Activated naive CD4-positive, alpha-beta T cell (primary cell): ENCODE data around the gene STK32A.

Source experiments
- DNase-seq, 4 experiments: peaks; one replicate each; lab custom pipeline; 2025; lab: John Stamatoyannopoulos, UW

STK32A gene

DNA sequence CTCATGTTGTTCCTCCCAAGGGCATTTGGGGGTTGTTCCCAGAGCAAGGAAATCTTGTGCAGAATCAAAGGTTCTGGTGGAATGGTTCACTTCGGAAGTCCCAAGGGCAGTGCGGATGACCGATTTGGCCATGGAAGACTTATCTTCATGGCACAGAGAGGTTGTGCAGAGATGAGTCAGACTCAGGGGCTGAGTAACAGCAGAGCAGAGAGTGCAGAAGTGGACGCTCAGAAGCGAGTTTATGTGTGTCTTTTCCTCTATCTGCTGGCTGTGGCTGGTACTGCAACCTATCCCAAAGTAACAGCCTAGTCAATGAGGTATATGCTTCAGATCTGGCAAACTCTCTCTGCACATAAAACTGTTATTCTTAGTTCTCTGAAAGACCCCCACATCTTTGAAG, 157.0 kb downstream of the STK32A start:
- DNase-seq, result no peak

DNA sequence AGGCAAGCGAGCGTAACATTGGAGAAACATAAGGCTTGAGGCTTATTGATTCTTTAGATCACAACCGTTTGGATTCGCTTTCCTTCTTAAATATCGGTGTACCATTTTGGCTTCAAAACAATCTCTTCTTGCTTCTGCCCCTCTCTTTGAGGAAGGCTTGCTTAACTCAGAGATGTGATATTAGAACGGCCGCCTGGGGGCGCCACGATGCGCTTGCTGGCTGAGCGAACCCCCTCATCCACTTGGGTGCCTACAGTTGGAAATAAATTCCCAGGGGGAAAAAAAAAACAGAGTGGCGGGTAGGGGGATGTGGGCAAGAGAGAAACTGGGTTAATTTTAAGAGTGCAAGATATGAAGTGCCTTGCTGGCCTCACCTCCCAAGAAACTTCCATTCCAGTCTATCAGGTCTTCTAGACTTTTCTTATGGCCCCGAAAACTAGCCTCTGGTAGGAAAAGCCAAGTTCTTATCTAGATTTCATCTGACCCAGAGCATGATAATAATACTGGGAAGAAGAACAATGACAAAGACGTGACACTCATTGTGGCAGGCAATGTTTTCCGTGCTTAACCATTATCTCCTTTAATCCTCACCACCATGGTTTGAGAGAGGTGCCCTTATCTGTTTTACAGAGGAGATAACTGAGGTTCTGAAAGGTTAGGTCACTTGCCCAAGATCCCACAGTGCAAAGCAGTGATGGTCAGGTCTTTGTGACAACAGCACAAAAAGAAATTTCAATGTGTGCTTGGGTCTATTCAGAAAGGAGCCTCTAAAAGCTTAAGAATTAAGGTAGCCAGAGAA, 159.2 kb downstream of the STK32A start:
- no peak for DNase-seq

DNA sequence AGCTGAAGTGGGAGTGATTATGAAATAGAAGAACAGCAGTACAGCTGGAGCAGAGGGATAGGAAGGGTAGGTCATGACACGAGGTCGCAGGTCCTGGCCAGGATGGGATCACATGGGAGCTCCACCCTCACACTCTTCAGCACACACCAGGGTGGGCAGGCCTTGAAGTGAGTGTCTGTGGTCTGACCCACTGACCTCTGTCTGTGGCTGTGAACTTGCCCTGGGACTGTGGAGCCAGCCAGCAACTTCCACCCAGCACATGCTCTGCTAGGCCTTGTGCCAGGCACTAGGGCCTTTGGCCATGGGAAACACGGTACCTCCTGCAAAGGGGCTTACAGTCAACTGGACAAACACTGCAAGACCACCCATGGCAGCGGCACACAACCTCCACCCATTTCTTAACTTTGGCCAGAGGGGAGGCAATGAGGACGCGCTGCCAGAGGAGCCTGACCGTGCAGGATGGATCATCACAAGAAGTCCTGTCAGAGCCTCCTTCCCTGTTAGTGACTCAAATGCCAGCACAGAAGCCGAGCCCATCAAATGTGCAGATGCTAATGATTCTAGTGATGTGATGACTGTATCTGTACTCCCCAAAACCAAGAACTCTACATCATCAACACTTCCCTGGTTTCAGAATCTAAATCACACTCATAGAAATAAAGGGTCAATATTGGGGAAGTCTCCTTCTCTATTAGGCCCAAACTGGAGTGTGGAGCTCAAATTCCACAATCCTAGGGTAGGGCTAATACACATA, 161.4 kb downstream of the STK32A start:
- DNase-seq, result no peak

DNA sequence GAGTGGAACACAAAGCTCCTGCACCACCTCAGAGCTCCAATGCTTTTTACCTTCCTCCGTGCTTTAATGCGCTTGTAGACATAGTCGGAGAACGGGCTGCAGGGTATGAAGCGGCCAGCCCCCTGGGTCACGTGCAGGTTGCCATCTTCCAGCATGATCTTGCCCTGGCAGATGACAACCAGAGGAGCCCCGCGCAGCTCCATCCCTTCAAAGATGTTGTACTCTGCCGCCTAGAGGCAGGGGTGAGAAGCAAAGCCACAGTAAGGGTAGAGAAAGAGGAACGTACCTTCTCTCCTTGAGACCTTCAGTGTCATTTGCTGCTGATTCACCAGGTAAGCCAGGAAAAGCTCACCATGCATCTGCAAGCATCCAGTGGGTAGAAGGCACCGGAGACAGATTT, 162.8 kb downstream of the STK32A start:
- no peak for DNase-seq

DNA sequence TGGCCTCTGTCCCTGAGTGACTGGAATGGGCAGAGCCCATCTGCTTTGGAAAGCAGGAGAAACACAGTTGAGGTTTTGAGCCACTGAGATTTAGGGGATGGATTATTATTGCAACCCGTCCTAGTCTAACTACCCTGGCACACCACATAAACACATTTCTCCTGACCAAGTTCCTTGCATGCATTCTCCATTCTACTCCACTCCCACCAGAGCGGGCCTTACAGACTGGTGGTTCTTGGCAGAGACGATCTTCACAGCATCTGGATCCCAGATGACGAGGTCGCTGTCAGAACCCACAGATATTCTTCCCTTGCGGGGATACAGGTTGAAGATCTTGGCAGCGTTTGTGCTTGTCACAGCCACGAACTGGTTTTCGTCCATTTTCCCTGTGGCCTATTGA, 164.0 kb downstream of the STK32A start:
- DNase-seq, result no peak

DNA sequence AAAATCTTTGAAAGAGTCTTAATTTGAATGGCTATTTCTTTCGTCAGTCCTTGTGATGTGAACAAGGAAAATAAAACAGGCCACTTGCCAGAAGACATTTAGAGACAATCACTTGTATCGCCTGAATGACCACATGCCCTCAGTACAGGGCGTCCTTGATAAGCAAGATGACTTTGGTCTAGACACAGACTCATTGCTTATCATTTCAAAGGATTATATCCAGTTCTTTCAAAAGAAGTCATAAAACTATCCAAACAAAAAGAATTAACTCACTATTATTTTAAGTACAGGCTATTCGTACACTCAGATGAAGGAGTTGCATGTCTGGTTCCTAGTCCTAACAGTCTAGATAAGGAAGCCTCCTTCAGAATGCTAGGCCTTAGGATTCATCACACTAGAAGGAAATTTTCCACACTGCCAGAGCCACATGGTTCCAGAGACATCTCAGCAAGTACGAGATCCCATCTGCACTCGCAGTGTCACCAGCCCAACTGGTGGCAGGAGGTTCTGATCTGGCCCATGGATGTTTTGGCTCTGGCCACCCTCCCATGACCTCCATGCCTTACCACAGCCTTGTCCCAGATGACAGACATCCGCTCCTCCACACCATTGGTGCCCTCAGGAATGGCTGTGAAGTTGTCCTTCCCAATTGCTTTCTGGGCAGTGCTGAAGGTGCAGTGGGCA, 165.4 kb downstream of the STK32A start:
- DNase-seq, result no peak

DNA sequence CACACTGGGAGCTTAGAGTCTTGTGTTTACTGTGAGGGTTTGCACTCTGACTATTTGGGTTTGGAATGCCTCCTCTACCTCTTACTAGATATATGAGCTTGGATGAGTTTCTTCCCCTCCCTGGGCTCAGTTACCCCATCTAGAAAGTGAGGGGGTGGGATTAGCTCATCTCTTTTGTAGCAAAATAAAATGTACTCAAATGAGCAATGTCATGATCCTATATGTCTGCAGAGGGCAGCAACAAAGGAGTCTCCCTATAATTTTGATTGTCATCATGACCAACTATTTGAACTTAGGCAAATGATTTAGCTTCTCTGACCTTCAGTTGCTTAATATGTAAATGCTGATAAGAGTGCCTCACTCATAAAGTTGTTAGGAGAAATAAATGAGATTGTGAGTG, 166.1 kb downstream of the STK32A start:
- DNase-seq, result no peak

DNA sequence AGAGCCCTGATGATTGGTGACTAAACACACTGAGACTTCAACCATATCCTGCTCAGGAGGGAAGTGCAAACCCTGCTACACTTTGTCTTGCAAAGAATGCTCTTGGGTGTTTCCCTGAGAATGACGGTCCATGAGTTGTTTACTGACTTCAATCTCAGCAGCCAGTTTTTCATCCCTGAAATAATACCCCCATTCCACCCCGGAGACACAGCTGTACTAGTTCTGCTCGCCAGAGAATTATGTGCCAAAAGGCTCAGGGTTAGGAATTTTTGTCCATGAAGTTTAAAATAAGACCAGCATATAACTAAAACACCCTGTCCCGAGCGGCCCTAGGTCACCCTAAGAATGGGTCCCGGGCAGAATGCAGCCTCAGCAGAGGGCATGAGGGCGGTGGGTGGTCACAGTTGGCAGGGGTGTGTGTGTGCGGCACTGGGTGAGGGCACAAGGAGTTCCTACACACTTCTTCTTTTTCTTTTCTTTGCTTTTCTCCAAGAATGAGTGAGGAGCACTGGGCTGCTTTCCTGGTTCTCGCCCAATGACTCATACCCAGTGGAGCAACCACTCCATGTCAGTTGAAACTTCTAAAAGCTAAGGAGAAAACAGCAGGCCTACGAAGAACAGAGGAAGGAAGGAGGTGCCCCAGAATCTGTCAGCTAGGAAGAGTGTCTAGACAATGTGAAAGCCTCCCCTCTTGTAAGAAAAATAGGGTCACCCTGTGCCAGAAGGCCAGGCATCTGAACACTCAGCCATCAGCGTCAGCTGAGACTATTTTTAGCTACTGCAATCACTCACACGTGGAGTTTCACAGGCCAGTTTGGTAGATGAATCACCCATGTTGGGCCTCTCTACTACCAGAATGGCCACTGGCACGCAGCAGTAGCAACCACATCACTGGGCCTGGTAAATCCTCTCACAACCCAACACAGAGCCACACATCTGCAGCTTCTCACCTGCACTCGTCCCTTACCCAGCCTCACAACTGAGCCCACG, 169.1 kb downstream of the STK32A start:
- DNase-seq, result no peak

DNA sequence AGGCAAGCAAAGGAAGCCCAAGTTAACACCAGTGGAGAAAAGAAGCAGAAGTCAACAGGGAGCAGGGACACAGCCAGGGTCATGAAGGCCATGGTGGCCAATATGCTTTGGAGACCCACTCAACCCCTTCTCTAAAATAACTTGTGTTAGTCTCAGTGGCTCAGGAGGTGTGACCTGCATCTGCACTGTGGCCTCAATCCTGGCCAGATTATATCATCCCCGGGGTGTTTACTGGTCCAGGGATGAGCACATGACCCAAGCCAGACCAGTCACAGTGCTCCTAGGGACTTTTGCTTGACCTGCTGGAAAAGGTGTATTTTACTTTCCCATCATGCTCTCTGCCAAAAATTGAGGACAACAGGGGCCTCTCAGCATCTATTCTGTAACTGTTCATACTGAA, 169.9 kb downstream of the STK32A start:
- no peak for DNase-seq

DNA sequence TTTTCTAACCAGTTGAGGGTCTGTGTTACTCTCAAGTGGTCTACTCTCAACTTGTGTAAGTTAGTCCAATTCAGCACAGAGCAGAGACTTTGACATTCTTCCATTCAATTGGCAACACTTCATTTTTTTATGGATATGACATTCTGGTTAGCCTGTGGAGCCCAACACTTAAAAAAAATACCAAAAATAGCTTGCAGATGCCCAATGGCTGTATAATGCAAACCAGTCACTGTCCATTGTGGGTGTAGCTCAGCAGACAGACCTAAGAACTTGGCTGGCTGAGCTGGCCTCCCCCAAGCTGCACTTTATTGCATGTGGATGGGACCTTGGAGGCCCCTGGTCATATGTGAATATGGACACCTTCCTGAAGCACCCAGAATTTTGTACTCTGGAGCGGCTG, 171.8 kb downstream of the STK32A start:
- no peak for DNase-seq

DNA sequence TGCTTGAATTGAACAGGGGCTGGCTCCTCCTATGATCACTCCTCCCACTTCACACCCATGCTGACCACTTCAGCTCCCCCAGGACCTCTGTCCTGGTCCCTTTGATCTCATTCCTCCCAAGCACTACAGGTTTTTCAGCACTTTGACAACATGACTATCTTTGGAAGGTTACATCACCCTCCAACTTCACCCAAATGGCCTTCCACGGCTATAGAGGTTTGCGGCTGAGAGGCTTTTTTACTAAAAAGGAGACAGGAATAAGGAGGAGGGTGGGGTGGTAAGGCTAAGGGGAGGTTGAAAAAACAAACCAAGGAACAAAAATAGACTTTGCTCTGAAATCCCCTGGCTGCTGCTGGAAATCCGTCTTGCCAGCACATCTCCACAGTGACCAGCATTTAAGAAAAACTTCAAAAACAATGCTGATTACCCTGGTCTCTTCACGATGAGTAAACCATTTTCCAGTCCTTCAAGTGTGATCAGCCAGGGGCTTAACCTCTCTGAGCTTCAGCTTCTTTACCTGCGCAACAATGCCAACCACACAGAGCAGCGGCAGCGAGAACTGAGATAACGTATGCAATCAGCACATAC, 172.4 kb downstream of the STK32A start:
- DNase-seq, result no peak

DNA sequence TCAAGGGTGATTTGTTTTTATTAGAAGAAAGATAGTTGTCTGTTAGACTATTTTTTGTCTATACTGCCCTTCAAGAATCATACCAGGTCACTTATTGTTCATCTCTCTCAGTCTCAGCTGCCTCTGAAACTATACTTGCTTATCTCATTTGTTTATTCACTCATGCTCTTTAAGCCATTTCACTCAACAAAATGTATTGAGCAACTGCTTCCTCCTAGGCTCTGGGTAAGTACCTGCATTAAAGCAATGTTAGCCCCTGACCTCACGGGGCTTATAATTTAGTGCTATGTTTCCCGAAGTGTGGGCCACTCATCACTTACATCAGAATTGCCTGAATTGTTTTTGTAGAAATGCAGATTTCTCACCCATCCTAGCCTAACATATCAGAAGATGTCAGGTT, 174.2 kb downstream of the STK32A start:
- no peak for DNase-seq

DNA sequence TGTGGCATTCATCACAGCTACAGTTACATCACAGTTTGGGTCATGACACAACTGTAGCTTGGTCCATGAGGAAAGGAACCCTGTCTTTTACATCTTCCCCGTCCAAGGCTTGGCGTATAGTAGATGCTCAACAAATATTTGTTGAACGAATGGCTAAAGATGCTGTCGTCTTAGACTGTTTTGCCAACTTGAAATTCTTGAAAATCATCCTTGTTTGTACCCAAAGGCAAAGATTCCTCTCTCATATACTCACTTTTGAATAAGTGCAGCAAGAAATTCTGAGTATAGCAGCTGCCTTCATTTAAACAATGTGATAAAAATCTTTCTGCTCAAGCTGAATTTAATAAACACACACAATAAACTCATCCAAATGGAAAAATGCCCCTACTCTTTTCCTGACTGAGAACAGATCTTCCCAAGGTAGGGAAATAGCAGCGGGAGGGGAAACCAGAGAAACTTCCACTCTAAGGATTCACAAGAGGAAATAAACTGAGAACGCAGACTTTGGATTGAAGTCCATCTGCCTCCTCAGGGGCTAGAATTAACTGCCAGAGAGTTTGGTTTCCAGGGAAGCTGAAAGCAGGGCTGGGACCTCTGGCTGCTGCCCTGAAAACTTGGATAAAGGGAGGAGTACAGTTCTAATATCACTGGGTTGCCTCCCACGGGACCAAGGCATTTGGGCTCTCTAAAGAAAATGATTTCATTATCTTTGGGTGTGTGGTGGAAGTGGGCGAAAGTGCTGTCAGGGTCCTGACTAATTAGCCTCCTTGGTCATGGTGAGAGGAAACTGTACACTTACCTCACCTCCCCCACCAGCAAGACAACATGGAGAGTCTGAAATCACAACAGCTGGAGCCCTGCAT, 175.9 kb downstream of the STK32A start:
- DNase-seq, result no peak

DNA sequence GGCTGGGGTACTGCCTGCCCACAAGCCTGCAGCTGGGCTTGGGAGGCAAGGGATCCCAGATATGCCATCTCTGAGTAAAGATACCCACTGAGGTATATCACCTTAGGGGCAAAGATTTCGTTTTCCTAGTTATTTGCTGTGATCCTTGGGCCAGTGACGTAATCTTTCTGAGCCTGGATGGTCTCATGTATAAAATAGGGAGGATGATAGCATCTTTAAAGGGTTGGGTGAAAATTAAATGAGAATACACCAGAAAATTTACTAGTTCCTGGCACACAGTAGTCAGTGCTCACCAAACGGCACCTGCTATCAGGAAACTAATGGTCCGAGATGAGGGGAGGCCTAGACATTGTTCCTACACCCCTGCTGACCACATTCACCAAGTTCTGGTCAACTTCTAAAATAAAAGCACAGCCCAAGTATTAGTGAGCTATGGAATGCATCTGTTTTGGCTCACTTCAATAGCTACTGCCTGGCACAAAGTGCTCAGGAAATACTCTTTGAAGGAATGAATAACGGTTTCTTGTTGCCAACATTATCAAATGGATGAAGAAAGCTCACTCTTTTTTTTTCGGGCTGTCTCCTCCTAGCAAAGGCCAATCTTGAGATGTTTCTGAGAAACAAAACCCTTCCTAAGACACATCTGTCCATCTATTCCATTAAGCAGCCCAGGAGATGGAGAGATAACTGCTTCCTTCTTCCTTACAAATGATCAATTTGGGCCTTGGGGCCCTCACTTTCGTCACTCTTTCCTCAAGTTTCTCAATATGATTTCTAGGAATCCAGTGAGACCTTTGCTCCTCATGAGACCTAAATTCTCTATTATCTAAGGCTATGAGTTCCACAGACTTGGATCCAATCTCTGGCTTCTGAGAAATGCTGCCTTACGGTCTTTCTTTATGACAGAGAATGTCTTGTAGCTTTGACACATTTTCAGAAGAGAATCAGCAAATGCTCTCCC, 176.8 kb downstream of the STK32A start:
- DNase-seq, result no peak

DNA sequence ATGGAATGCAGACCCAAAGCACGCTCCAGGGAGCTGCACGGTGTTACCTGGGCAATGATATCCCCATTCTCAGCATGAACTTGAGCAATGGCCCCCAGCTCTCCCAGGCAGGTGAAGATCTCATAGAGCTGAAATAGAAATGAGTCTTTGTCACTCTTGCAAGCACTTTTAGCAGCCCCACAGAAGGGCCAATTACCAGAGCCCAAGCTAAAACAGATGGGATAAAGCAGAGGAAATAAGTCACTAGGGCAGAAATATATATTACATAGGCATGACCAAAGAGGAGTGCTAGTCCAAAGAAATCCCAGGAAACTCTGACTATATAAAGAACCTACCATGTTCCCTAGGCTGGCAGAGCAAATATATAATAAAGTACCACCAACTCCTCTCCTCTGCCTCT, 177.7 kb downstream of the STK32A start:
- no peak for DNase-seq

DNA sequence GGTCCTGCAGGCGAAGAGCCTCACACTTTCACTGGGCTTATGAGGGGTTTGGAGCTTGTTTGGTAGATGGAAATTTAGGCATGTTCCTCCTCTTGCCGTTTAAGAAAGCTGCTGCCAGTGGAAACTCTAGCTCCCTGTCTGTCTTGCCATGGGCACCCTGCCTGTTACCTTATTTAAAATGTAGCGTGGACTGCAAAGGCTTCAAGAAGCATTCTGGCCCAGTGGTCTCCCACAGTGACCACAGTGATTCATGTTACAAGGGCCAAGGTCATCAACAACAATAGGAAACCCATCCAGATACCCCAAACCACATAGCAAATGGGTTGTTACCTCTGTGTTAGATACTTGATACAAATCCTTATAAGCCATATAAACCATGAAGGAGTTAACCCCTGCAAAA, 178.4 kb downstream of the STK32A start:
- no peak for DNase-seq

DNA sequence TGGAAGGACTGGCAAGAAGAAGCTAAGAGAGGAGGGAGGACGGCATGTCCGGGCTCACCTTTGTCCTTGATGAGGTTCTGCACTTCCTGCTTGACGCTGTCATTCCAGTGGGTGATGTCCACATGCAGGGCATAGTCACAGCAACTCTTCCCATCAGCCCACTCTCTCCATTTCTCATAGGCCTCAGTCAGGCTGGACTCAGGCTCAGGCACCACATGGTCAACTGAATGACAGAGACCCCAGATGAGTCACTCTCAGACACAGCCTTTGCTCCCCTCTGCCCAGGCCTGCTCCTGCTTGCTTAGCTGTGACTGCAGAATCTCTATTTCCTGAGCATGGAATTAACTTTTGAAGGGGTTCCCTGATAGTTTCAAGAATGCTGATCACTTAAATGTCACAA, 180.8 kb downstream of the STK32A start:
- DNase-seq, result no peak

DNA sequence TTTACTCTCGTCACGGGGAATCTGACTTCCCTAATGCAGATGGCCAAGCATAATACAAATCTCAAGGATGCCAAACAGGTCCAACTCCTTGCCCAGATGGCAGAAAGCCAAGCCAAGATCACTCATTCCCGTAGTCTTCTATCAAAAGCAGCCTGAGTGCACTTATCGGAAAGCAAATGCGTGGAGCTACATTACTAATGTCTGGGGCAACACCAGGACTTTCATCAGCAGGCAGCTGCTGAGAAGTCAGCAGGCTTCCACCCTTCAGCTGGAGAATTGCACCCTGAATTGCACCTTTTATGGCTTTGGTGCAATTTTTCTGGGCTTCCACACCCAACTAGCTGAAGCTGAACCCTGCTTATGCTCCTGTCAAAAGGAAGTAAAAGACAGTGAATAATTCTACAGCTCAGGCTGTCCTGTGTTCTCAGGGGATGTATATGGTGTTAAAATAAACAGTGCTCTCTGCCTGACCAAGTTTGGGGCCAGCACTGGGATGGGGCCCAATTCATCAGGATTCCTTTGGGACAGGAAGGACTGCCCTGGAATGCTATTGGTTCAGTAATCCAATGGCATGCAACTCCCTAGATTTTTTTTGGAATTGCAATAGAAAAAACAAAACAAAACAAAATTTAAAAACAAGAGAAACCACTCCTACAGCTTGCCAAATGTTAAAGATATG, 182.4 kb downstream of the STK32A start:
- DNase-seq, result no peak

DNA sequence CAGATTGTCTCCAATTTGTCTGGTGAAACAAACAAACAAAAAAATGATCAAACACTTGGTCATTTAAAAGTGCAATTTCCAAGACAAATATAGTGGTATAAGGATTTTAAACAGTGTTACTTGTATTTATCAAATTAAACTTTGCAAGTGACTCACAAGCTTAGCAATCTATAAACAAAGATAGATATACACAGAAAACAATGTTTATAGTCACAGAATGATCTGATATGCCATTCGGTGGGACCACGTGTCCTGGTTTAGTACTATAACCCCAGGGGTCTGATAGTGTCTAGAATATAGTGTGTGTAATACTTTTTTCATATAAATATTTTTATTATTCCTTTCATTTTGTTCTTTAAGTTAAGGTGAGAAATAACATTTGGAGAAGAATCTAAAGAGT, 183.8 kb downstream of the STK32A start:
- DNase-seq, result no peak
